ENCODE results near the gene FBXO17.
A peak's percentile ranks its signal among the peaks of the same experiment; 100 is the strongest.

Gene FBXO17

GRCh38 chr19:38912600-38913514 lies 62.7 kb downstream of the FBXO17 start:
- DNase-seq = no peak

DNA sequence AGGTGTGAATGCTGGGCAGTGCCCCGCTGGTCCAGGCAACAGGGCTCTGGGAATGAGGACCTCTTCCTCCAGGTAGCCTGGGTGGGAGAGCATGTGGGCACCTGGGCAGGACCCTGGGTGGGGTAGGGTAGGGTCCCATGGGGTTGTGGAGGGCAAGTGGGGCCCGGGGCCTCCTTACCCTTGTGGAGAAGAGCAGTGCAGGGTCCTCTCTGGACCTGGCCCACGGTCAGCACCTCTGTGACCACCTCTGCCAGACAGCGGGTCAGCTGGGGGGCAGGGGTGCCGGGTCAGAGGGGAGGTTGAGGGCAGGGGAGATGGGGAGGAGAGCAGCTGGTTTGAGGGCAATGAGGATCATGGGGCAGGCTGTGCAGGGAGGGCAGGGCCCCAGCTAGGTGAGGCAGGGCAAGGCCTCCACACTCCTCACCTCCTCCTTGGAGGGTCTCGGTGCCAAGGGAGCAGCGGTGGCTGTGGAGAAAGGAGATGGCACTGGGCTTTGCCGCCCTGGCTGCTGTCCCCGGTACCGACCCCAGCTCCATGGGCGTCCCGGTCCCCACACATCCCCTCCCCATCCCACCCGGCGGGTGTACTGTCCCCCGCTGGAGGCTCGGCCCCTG lies 64.0 kb downstream of the FBXO17 start:
- no peak for DNase-seq

DNA sequence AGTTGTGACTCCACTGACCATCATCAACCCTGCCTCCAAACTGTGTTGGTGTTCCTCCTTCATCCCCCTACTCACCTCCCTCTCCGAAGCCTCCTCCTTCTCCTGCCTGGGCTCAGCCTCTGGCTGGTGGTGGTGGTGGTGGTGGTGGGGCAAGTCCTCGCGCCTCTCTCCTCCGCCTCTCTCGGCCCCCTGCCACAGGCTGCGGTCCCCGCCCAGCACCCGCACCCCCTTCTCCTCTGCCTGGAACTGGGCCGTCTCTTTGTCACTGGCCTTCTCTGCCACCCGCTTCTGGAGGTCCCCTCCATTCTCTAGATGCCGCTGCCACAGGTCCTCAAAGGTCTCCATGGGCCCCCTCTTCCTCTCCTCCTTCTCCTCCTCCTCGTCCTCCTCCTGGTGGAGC lies 65.1 kb downstream of the FBXO17 start:
- DNase-seq = no peak

GRCh38 chr19:38908911-38909310 lies 66.6 kb downstream of the FBXO17 start:
- DNase-seq = no peak

GRCh38 chr19:38907670-38908069 lies 67.9 kb downstream of the FBXO17 start:
- no peak for DNase-seq

DNA sequence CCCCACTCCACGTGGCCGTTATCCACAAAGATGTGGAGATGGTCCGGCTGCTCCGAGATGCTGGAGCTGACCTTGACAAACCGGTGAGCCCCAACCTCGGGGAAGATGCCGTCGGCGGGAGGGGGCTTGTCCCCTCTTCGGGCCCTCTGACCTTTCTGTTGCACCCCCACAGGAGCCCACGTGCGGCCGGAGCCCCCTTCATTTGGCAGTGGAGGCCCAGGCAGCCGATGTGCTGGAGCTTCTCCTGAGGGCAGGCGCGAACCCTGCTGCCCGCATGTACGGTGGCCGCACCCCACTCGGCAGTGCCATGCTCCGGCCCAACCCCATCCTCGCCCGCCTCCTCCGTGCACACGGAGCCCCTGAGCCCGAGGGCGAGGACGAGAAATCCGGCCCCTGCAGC lies 68.3 kb downstream of the FBXO17 start:
- no peak for DNase-seq

DNA sequence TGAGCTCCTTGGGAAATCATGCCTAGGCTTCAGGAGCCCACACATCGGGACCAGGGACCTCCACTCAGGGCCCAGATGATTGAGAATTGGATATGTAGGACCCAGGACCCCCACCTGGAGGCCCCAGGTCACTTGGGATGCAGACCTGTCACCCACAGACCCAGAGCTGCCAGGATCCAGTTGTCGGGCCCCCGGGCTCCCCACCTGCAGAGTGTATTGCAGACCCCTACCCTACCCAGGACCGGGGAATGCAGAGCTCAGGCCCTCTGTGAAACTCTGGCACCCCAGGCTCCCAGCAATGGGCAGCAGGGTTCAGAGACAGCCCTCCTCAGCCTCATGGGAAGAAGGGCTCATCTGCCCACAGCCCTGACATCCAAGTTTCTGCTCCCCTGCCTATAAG lies 69.9 kb downstream of the FBXO17 start:
- DNase-seq = no peak

- no peak for DNase-seq
Observed at GRCh38 chr19:38904581-38905539, 70.7 kb downstream of the FBXO17 start.

- DNase-seq = no peak
Observed at GRCh38 chr19:38901683-38902082, 73.9 kb downstream of the FBXO17 start.

GRCh38 chr19:38900743-38901190 lies 74.8 kb downstream of the FBXO17 start:
- DNase-seq = no peak

DNA sequence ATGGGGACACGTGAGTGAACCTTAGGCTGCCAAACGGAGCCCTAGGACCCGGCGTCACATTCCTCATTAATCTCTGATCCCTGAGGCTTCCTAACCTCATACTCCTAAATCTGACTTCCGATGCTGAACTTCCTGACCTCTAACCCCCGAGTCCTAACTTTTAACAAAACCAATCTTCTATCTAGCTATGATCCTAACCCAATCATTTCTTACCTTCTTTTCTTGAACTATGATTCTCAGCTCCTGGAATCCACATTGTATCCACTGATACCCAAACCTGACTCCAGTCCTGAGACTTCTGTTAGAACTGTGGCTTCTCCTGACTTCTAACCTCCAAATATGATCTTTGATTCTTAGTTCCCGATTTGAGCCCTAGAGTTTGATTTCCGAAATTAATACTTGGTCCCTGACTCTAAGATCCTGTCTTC lies 75.3 kb downstream of the FBXO17 start:
- DNase-seq = no peak

- DNase-seq = peak; percentile 97
Observed at GRCh38 chr19:38899447-38900201, 75.9 kb downstream of the FBXO17 start, which contains the start of the genes NFKBIB and SIRT2. TSS of gene NFKBIB (plus strand) at chr19:38899969. CDS start at chr19:38900033, 64 bp downstream. TSS of gene SIRT2 (minus strand) at chr19:38899618. CDS start at chr19:38899521, 97 bp downstream.

DNA sequence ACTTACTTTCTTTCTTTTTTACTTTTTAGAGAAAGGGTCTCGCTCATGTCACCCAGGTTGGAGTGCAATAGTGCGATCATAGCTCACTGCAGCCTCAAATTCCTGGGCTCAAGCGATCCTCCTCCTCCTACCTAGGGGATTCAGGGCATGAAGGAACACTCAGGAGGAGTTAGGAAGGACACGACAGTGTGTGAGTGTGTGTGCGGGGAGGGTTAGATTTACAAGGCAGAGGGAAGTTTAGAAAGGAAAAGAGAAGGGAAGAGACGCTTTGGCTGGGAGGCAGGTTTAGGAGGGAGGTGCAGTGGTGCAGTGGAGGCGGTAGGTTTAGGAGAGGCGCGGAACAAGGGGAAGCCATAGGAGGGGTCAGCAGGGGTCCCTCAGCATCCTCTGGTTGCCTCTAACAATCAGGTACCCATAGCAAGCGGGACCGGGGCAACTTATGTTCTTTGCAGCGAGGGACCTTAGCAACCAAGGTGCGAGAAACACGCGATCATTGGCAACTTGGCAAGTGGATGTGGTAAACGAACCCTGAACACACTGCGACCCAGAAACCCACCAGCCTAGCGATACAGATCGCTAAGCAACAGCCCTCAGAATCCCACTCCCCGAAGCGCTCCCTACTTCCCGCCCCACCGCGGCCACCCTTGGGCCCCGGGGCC lies 76.6 kb downstream of the FBXO17 start:
- no peak for DNase-seq

DNA sequence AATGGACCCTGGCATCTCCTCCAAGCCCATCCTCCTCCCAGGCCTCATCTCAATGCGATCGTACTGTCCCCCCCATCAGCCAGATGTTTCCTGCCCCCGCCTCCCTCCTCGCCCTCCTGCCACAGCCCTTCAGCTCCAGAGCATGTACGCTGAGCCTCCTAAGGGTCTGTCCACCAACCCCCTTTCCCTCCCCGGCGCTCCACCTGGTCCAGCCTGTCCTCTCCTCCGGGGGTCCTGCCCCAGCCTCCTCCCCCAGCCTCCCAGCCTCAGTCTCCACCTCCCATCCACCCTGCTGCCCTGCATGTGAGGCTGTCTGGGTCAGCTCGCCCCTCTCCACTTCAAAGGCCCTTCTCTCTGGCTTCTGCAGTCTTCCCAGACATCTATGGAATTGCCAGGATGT lies 80.6 kb downstream of the FBXO17 start:
- no peak for DNase-seq

GRCh38 chr19:38893341-38893771 lies 82.2 kb downstream of the FBXO17 start:
- no peak for DNase-seq

DNA sequence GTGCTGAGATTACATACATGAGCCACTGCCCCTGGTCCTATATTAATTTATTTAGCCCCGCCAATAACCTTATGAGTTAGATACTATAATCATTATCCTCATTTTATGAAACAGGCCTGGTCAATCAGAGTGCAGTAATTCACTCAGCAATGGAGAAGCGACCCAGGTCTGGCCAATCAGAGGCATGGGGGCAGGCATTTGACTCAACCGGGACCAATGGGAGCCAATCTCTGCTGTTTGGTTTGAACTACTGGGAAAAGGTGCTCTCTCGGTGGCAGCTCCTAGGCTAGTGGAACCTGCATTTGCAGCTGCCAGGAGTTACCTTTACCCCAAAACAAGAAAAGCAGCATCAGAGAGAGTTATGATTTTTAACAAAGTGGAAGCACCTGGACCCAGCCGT lies 82.7 kb downstream of the FBXO17 start:
- no peak for DNase-seq

DNA sequence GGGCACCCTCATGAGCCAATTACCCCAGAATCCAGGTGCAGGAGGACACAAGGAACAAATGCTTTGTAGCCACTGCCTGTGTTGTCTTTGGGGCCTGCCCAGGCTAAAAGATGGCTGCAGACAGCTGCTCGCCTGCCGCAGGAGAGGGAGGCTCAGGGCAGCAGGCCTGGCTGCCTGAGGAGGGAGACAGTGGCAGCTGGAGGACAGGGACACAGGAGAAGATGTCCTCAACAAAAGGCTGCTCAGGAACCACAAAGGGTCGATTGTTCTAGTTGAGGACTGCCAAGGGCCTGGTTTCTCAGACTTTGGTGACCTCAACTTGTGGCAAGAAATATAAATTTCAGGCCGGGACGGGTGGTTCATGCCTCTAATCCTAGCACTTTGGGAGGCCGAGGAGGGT lies 83.8 kb downstream of the FBXO17 start:
- DNase-seq = no peak
